ENCODE results near the gene VAV2. TPM values are rescaled to one million over a fixed set of nuclear protein-coding genes. Genes with fewer than 3 reads are reported as not detected.

The VAV2 gene
- polyA plus RNA-seq, 2 of the 4 experiments (the other 2 are of a cell fraction) = 9.8 to 21.4 TPM

DNA sequence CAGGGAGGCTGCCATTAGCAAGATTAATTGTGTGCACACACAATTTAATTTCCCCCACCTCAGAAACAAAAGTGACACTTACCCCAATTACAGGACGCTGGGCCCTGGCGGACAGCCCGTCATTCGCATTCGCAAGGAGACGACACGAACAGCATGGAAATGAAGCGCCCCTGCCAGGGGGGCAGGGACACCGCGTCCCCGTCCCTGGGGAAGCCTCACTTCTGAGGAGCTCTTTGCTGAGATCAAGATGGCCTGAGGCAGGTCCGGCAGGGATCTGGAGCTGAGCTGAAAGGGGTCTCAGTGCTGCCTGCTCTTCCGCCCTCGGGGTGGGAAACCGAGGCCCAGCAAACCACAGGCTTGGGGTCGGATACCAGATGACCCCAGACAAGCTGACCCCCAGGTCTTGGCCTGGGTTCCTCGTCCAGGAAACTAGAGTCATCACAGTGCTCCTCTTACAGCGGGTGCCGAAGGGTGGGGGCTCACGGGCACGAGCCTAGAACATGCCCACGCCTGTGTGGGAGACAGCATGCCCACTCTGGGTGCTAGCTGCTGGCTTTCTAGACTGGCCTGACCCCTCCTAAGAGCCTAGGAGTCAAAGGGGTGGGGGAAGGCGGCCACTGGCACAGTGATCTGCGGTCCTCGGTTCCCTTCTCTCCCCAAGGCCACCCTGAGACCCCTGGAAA lies 103.2 kb downstream of the VAV2 start:
- DNase-seq (ENCODE audit: low read depth in 1 of 2, low spot score in 1 of 2) = no peak
- Histone ChIP-seq H3K4me1 (peaks cover 44% of the 10 kb centered on the region), H3K27ac (peak overlapping the region in 1 of 2 experiments; percentile 78; a peak in 4 of 6 replicates), H3K4me3 (no peak overlapping the region), H3K9me3 (no peaks in the 10 kb centered on the region), H3K4me2 (no peak overlapping the region)
- no peak for ATAC-seq
- ChIA-PET CTCF (interaction anchor here (0.9 to 1.4 kb wide), 3 partner anchors 9 to 106 kb away, joined by 3 to 4 read pairs (median 4); no protein-coding TSS in a partner anchor), POLR2A (no interaction called here)
- FAIRE-seq = no peak
- 97% methylated on average over 21 of the region's 25 CpGs for WGBS (ENCODE audit: missing lambda C conversion rate)
- no peak for TF ChIP-seq POLR2AphosphoS2 (conservative IDR thresholded peaks at IDR 0.05; ENCODE audit: low read length)
- TF ChIP-seq HES2 (IDR thresholded peaks at IDR 0.05) = no peak
- TF ChIP-seq BHLHE40 (IDR thresholded peaks at IDR 0.05; ENCODE audit: low read depth, low read length) = no peak
- no peak for TF ChIP-seq EP300 (IDR thresholded peaks at IDR 0.05)
- TF ChIP-seq, protein P1, sequence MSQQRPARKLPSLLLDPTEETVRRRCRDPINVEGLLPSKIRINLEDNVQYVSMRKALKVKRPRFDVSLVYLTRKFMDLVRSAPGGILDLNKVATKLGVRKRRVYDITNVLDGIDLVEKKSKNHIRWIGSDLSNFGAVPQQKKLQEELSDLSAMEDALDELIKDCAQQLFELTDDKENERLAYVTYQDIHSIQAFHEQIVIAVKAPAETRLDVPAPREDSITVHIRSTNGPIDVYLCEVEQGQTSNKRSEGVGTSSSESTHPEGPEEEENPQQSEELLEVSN (IDR thresholded peaks at IDR 0.05; ENCODE audit: borderline replicate concordance, low read depth) = no peak
- TF ChIP-seq RNF2 (IDR thresholded peaks at IDR 0.05; ENCODE audit: borderline replicate concordance, low read depth) = no peak
- TF ChIP-seq CHD4 (IDR thresholded peaks at IDR 0.05; ENCODE audit: borderline replicate concordance) = no peak
- no peak for TF ChIP-seq FOSL2 (IDR thresholded peaks at IDR 0.05)
- no peak for TF ChIP-seq FOSL2 (CRISPR knock-in tag; IDR thresholded peaks at IDR 0.05)
- TF ChIP-seq KDM5A (IDR thresholded peaks at IDR 0.05) = no peak
- TF ChIP-seq CBX2 (IDR thresholded peaks at IDR 0.05; ENCODE audit: borderline replicate concordance, low read depth) = no peak
- TF ChIP-seq, protein P2, sequence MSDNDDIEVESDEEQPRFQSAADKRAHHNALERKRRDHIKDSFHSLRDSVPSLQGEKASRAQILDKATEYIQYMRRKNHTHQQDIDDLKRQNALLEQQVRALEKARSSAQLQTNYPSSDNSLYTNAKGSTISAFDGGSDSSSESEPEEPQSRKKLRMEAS (IDR thresholded peaks at IDR 0.05) = no peak
- no peak for TF ChIP-seq FOSB (CRISPR knock-in tag; IDR thresholded peaks at IDR 0.05)
- no peak for TF ChIP-seq ZC3H11A (IDR thresholded peaks at IDR 0.05)
- no peak for TF ChIP-seq KDM1A (IDR thresholded peaks at IDR 0.05; ENCODE audit: low read depth)
- TF ChIP-seq HOXB5 (CRISPR knock-in tag; IDR thresholded peaks at IDR 0.05) = no peak
- TF ChIP-seq CBX8 (IDR thresholded peaks at IDR 0.05) = no peak

- no peak for DNase-seq (ENCODE audit: low read depth in 1 of 2, low spot score in 1 of 2)
- CTCF ChIA-PET = interaction anchor here (1.4 kb wide), 1 partner anchor 8 kb away, joined by 4 read pairs; no protein-coding TSS in a partner anchor
- no peak for ATAC-seq
- Histone ChIP-seq H3K4me3 (no peak overlapping the region), H3K27ac (peak overlapping the region; percentile 58 to 78), H3K9me3 (no peaks in the 10 kb centered on the region), H3K4me1 (peaks cover 44% of the 10 kb centered on the region), H3K4me2 (no peak overlapping the region)
- 85% methylated on average over 25 of the region's 25 CpGs for WGBS (ENCODE audit: missing lambda C conversion rate)
- TF ChIP-seq TP53 (CRISPR knock-in tag; IDR thresholded peaks at IDR 0.05) (no peak), ZFP36 (IDR thresholded peaks at IDR 0.05; ENCODE audit: borderline replicate concordance, partially characterized antibody) (no peak), MAFK (IDR thresholded peaks at IDR 0.05; ENCODE audit: partially characterized antibody) (no peak), PBX3 (IDR thresholded peaks at IDR 0.05) (no peak), POLR2A (IDR thresholded peaks at IDR 0.05; ENCODE audit: low read length) (no peak), NPAS2 (CRISPR knock-in tag; IDR thresholded peaks at IDR 0.05; ENCODE audit: borderline replicate concordance) (no peak), BHLHE40 (IDR thresholded peaks at IDR 0.05; ENCODE audit: low read depth, low read length) (no peak), HOXA7 (CRISPR knock-in tag; IDR thresholded peaks at IDR 0.05) (no peak), ZC3H11A (IDR thresholded peaks at IDR 0.05) (no peak), ZNF302 (CRISPR knock-in tag; IDR thresholded peaks at IDR 0.05) (no peak), FOSB (CRISPR knock-in tag; IDR thresholded peaks at IDR 0.05) (no peak), MAZ (IDR thresholded peaks at IDR 0.05; ENCODE audit: borderline replicate concordance, low read depth, low read length) (no peak)
- TF ChIP-seq, protein P3, sequence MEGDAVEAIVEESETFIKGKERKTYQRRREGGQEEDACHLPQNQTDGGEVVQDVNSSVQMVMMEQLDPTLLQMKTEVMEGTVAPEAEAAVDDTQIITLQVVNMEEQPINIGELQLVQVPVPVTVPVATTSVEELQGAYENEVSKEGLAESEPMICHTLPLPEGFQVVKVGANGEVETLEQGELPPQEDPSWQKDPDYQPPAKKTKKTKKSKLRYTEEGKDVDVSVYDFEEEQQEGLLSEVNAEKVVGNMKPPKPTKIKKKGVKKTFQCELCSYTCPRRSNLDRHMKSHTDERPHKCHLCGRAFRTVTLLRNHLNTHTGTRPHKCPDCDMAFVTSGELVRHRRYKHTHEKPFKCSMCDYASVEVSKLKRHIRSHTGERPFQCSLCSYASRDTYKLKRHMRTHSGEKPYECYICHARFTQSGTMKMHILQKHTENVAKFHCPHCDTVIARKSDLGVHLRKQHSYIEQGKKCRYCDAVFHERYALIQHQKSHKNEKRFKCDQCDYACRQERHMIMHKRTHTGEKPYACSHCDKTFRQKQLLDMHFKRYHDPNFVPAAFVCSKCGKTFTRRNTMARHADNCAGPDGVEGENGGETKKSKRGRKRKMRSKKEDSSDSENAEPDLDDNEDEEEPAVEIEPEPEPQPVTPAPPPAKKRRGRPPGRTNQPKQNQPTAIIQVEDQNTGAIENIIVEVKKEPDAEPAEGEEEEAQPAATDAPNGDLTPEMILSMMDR (IDR thresholded peaks at IDR 0.05) = no peak
- POLR2A ChIA-PET = no interaction called here
- no peak for FAIRE-seq
Observed at GRCh38 chr9:133888048-133888808, 103.9 kb downstream of the VAV2 start.

Data from A549 (cell line).